D341Med (cell line): ENCODE results near the gene PPP1R8.

ENCODE experiments used
- DNase-seq: peaks from one replicate; pipeline ENCODE4 v3.0.0; 2012; ENCODE audit warnings: low spot score

PPP1R8 gene

GRCh38 chr1:27894521-27894920 lies 63.9 kb downstream of the PPP1R8 start:
- no peak for DNase-seq
